IMR-90 (cell line): ENCODE measurements around the gene SLC9A9. TPM values are rescaled to one million over a fixed set of nuclear protein-coding genes. Genes with fewer than 3 reads are reported as not detected.

Experiments used
- ATAC-seq: fragments of 200-7000 bp; cut with Tn5 transposase; 2 replicates; pipeline ENCODE4 v1.9.1; 2020; ENCODE audit warnings: low read depth, mild to moderate bottlenecking, moderate library complexity
- BruUV-seq: library from RNA; stranded (reverse); fragments of 400-500 nt; replicated peaks from 2 replicates; lab custom pipeline; 2021; lab: Mats Ljungman, UMichigan
- CTCF ChIA-PET: fragments of 300-600 bp; formaldehyde crosslinking; extraction: SDS; loops from one replicate; lab custom pipeline; 2021; ENCODE audit warnings: antibody characterized with exemption; lab: Yijun Ruan, JAX
- POLR2A ChIA-PET: fragments of 300-600 bp; sonication (Branson Sonifier 250); formaldehyde crosslinking; loops from one replicate; lab custom pipeline; 2022; ENCODE audit warnings: antibody characterized with exemption; ENCODE audit not compliant: unreplicated experiment; lab: Charles Lee
- DNase-seq: peaks from one replicate; pipeline ENCODE4 v3.0.0; 2013
- H2AFZ ChIP-seq: replicated peaks from 2 replicates; pipeline ENCODE3; 2013; ENCODE audit warnings: low read length, mild to moderate bottlenecking; ENCODE audit not compliant: poor library complexity
- H2AK5ac ChIP-seq: 2 replicates; pipeline ENCODE4 v1.6.1; 2013; ENCODE audit warnings: low read depth, low read length, inconsistent platforms
- H2AK9ac ChIP-seq: replicated peaks from 2 replicates; pipeline ENCODE3; 2013; ENCODE audit warnings: mild to moderate bottlenecking, low read depth, low read length, moderate library complexity; ENCODE audit not compliant: poor library complexity
- H2BK120ac ChIP-seq: 2 replicates; pipeline ENCODE4 v1.6.1; 2013; ENCODE audit warnings: low read depth, low read length, inconsistent platforms
- H2BK15ac ChIP-seq: 3 replicates; pipeline ENCODE4 v1.6.1; 2013; ENCODE audit warnings: low read depth, low read length, inconsistent platforms
- H2BK20ac ChIP-seq: 2 replicates; pipeline ENCODE4 v1.6.1; 2013; ENCODE audit warnings: low read depth, mild to moderate bottlenecking, inconsistent platforms, low read length, moderate library complexity
- H2BK5ac ChIP-seq: 2 replicates; pipeline ENCODE4 v1.6.1; 2013; ENCODE audit warnings: mild to moderate bottlenecking, low read depth, low read length, inconsistent platforms; ENCODE audit not compliant: poor library complexity, severe bottlenecking
- H3K14ac ChIP-seq: replicated peaks from 2 replicates; pipeline ENCODE4 v1.6.1; 2013; ENCODE audit warnings: low read depth, low read length, inconsistent platforms
- H3K18ac ChIP-seq: 2 replicates; pipeline ENCODE4 v1.6.1; 2013; ENCODE audit warnings: low read depth, low read length, control low read depth
- H3K23ac ChIP-seq: 2 replicates; pipeline ENCODE4 v1.6.1; 2013; ENCODE audit warnings: low read depth, low read length, inconsistent platforms
- H3K27ac ChIP-seq: 2 replicates; pipeline ENCODE4 v1.5.1; 2013; ENCODE audit warnings: mild to moderate bottlenecking, control low read depth, low read length; ENCODE audit not compliant: insufficient read depth
- H3K27me3 ChIP-seq: 2 replicates; pipeline ENCODE4 v1.6.1; 2013; ENCODE audit warnings: low read length; ENCODE audit not compliant: control insufficient read depth, insufficient read depth
- H3K36me3 ChIP-seq: 2 replicates; pipeline ENCODE4 v1.6.1; 2013; ENCODE audit warnings: low read length, mixed read lengths; ENCODE audit not compliant: control insufficient read depth, insufficient read depth
- H3K4ac ChIP-seq: 2 replicates; pipeline ENCODE4 v1.6.1; 2013; ENCODE audit warnings: low read depth, low read length, inconsistent platforms
- H3K4me1 ChIP-seq: 2 replicates; pipeline ENCODE4 v1.6.1; 2013; ENCODE audit warnings: low read length, mixed read lengths; ENCODE audit not compliant: control insufficient read depth, insufficient read depth
- H3K4me2 ChIP-seq: 2 replicates; pipeline ENCODE4 v1.6.1; 2013; ENCODE audit warnings: low read depth, mild to moderate bottlenecking, control low read depth, low read length, moderate library complexity
- H3K4me3 ChIP-seq: 2 replicates; pipeline ENCODE4 v1.5.1; 2013; ENCODE audit warnings: low read depth, mild to moderate bottlenecking, control low read depth, low read length, moderate library complexity; ENCODE audit not compliant: insufficient read depth
- H3K56ac ChIP-seq: 2 replicates; pipeline ENCODE4 v1.6.1; 2013; ENCODE audit warnings: low read length, inconsistent platforms; ENCODE audit not compliant: insufficient read depth; ENCODE audit errors: extremely low read depth
- H3K79me1 ChIP-seq, 2 experiments: 2 replicates each; pipeline ENCODE4 v1.6.1; 2013; ENCODE audit warnings: low read length in 2 of 2, inconsistent platforms in 1 of 2, low read depth in 1 of 2
- H3K9ac ChIP-seq: 2 replicates; pipeline ENCODE4 v1.6.1; 2013; ENCODE audit warnings: low read depth, low read length, control low read depth
- H3K9me1 ChIP-seq: 2 replicates; pipeline ENCODE4 v1.6.1; 2013; ENCODE audit warnings: low read length, inconsistent platforms; ENCODE audit not compliant: insufficient read depth
- H3K9me3 ChIP-seq: 2 replicates; pipeline ENCODE4 v1.6.1; 2013; ENCODE audit warnings: low read length; ENCODE audit not compliant: control insufficient read depth, insufficient read depth
- H4K20me1 ChIP-seq: 2 replicates; pipeline ENCODE4 v1.6.1; 2013; ENCODE audit warnings: low read length, inconsistent platforms; ENCODE audit not compliant: insufficient read depth
- H4K5ac ChIP-seq: 2 replicates; pipeline ENCODE4 v1.6.1; 2013; ENCODE audit warnings: mild to moderate bottlenecking, low read depth, low read length, control low read depth
- H4K8ac ChIP-seq, 2 experiments: 2 replicates each; pipeline ENCODE4 v1.6.1; 2013; ENCODE audit warnings: low read depth in 2 of 2, low read length in 2 of 2, control low read depth in 1 of 2, inconsistent platforms in 1 of 2
- H4K91ac ChIP-seq: 2 replicates; pipeline ENCODE4 v1.6.1; 2013; ENCODE audit warnings: low read depth, low read length, inconsistent platforms; ENCODE audit not compliant: insufficient read depth
- BHLHE40 ChIP-seq: fragments of 150-350 bp; IDR thresholded peaks from 2 replicates; pipeline ENCODE4 v1.6.1; 2016; ENCODE audit warnings: mild to moderate bottlenecking, low read depth, low read length
- CEBPB ChIP-seq: IDR thresholded peaks from 2 replicates; pipeline ENCODE4 v1.6.1; 2012; ENCODE audit warnings: low read depth, low read length, improper control_type of control experiment
- CHD1 ChIP-seq: IDR thresholded peaks from 2 replicates; pipeline ENCODE4 v1.6.1; 2012; ENCODE audit warnings: low read depth, low read length, improper control_type of control experiment
- FOS ChIP-seq: fragments of 150-350 bp; IDR thresholded peaks from 2 replicates; pipeline ENCODE4 v1.6.1; 2016; ENCODE audit warnings: low read depth, low read length
- MAFK ChIP-seq: IDR thresholded peaks from 2 replicates; pipeline ENCODE4 v1.6.1; 2012; ENCODE audit warnings: low read depth, low read length, improper control_type of control experiment
- MAZ ChIP-seq: IDR thresholded peaks from 2 replicates; pipeline ENCODE4 v1.6.1; 2012; ENCODE audit warnings: low read depth, mild to moderate bottlenecking, low read length, improper control_type of control experiment, moderate library complexity, borderline replicate concordance
- MXI1 ChIP-seq: IDR thresholded peaks from 2 replicates; pipeline ENCODE4 v1.6.1; 2012; ENCODE audit warnings: low read depth, mild to moderate bottlenecking, low read length, moderate library complexity, borderline replicate concordance
- NFE2L2 ChIP-seq: fragments of 150-350 bp; IDR thresholded peaks from 2 replicates; pipeline ENCODE4 v1.6.1; 2016; ENCODE audit warnings: low read depth, mild to moderate bottlenecking, low read length
- POLR2A ChIP-seq: IDR thresholded peaks from 2 replicates; pipeline ENCODE4 v1.6.1; 2012; ENCODE audit warnings: mild to moderate bottlenecking, low read depth, low read length
- RAD21 ChIP-seq: IDR thresholded peaks from 2 replicates; pipeline ENCODE4 v1.6.1; 2012; ENCODE audit warnings: low read length, improper control_type of control experiment
- RCOR1 ChIP-seq: IDR thresholded peaks from 2 replicates; pipeline ENCODE4 v1.6.1; 2012; ENCODE audit warnings: mild to moderate bottlenecking, low read length, improper control_type of control experiment; ENCODE audit not compliant: insufficient replicate concordance
- RFX5 ChIP-seq: IDR thresholded peaks from 2 replicates; pipeline ENCODE4 v1.8.0; 2012; ENCODE audit warnings: low read depth, mild to moderate bottlenecking, low read length, moderate library complexity
- SMC3 ChIP-seq: fragments of 150-350 bp; IDR thresholded peaks from 2 replicates; pipeline ENCODE4 v1.6.1; 2016; ENCODE audit warnings: low read depth, mild to moderate bottlenecking, antibody characterized with exemption, low read length, moderate library complexity
- USF2 ChIP-seq: fragments of 150-350 bp; IDR thresholded peaks from 2 replicates; pipeline ENCODE4 v1.6.1; 2017; ENCODE audit warnings: mild to moderate bottlenecking, antibody characterized with exemption, low read length, low read depth
- whole genome bisulfite sequencing, 2 experiments: methylation state at CpG; one replicate each; pipeline versions ENCODE4 v1.1.5 to v1.1.7; 2013; ENCODE audit warnings: missing lambda C conversion rate in 2 of 2; ENCODE audit not compliant: insufficient read length in 1 of 2; ENCODE audit errors: extremely low coverage in 2 of 2; 5-methylcytosine and 5-hydroxymethylcytosine counted together
- dilution Hi-C: fragments of 300-500 bp; cut with HindIII; formaldehyde crosslinking; loops from one replicate; pipeline ENCODE4 v1.14.3; 2018; ENCODE audit warnings: low sequenced_read_pairs; ENCODE audit not compliant: unreplicated experiment
- in situ Hi-C: fragments of 300-500 bp; cut with MboI; formaldehyde crosslinking; loops from 3 replicates; pipeline ENCODE4 v1.14.3; 2019; ENCODE audit warnings: low sequenced_read_pairs, inconsistent platforms, mixed read lengths
- intact Hi-C: fragments of 100-400 bp; cut with micrococcal nuclease; formaldehyde crosslinking; loops from 2 replicates; pipeline ENCODE4 v1.10.0; 2022
- polyA plus RNA-seq, 3 experiments: library from polyadenylated mRNA; depleted of rRNA; stranded (reverse); fragments of >200 nt; gene quantifications; 2 replicates each; pipeline ENCODE4 v1.2.3, GENCODE V29; 2012; ENCODE audit warnings: low replicate concordance in 1 of 3
- total RNA-seq: library from RNA; depleted of rRNA; stranded (reverse); fragments of >200 nt; gene quantifications from 2 replicates; pipeline ENCODE4 v1.2.3, GENCODE V29; 2012
- TF ChIP-seq, protein P1 (sequence below): conservative IDR thresholded peaks from 2 replicates; pipeline ENCODE4 v1.5.1; 2012; ENCODE audit warnings: mild to moderate bottlenecking, low read depth, low read length, improper control_type of control experiment

Gene SLC9A9
- total and polyA plus RNA-seq, 2 of the 4 experiments (the other 2 are of a cell fraction) = 1.4 to 2.3 TPM

GRCh38 chr3:143604402-143605185 is 243.7 kb downstream of the SLC9A9 start:
- Histone ChIP-seq H2AK9ac (no peak overlapping the region), H3K18ac (no peak overlapping the region), H3K27ac (no peak overlapping the region), H2AFZ (no peak overlapping the region), H3K14ac (no peak overlapping the region), H3K4me2 (no peak overlapping the region), H4K91ac (no peak overlapping the region), H3K27me3 (no peaks in the 10 kb centered on the region), H2AK5ac (no peak overlapping the region), H3K9me3 (no peaks in the 10 kb centered on the region), H3K79me1 (no peaks in the 10 kb centered on the region), H3K4me1 (no peaks in the 10 kb centered on the region; the same call in 1 of the 2 replicates), H3K4ac (no peak overlapping the region), H3K23ac (no peak overlapping the region), H2BK120ac (no peak overlapping the region), H4K8ac (no peak overlapping the region), H4K5ac (no peak overlapping the region), H3K56ac (no peak overlapping the region), H2BK5ac (no peak overlapping the region), H2BK20ac (no peak overlapping the region), H3K9me1 (no peaks in the 10 kb centered on the region), H3K9ac (no peak overlapping the region), H3K36me3 (no peaks in the 10 kb centered on the region), H4K20me1 (no peaks in the 10 kb centered on the region), H3K4me3 (no peak overlapping the region), H2BK15ac (no peak overlapping the region; the same call in 2 of the 3 replicates)
- dilution Hi-C loops = no loop called here
- ChIA-PET CTCF (interaction anchor here (1.0 kb wide), 1 partner anchor 15 kb away, joined by 4 read pairs; no protein-coding TSS in a partner anchor), POLR2A (no interaction called here)
- intact Hi-C loops = no loop called here
- no peak for ATAC-seq
- no TSS peak for BruUV-seq
- no CpG with 5 or more reads among the region's 5 CpGs for WGBS, 2 experiments
- in situ Hi-C loops = no loop called here
- no peak for DNase-seq
- no peak for TF ChIP-seq MAFK
- TF ChIP-seq CHD1 = no peak
- no peak for TF ChIP-seq FOS
- TF ChIP-seq NFE2L2 = no peak
- no peak for TF ChIP-seq CEBPB
- no peak for TF ChIP-seq RAD21
- TF ChIP-seq MAZ = no peak
- no peak for TF ChIP-seq MXI1
- TF ChIP-seq POLR2A = no peak
- no peak for TF ChIP-seq RCOR1
- no peak for TF ChIP-seq BHLHE40
- TF ChIP-seq USF2 = no peak
- TF ChIP-seq SMC3 = no peak
- TF ChIP-seq, protein P1, sequence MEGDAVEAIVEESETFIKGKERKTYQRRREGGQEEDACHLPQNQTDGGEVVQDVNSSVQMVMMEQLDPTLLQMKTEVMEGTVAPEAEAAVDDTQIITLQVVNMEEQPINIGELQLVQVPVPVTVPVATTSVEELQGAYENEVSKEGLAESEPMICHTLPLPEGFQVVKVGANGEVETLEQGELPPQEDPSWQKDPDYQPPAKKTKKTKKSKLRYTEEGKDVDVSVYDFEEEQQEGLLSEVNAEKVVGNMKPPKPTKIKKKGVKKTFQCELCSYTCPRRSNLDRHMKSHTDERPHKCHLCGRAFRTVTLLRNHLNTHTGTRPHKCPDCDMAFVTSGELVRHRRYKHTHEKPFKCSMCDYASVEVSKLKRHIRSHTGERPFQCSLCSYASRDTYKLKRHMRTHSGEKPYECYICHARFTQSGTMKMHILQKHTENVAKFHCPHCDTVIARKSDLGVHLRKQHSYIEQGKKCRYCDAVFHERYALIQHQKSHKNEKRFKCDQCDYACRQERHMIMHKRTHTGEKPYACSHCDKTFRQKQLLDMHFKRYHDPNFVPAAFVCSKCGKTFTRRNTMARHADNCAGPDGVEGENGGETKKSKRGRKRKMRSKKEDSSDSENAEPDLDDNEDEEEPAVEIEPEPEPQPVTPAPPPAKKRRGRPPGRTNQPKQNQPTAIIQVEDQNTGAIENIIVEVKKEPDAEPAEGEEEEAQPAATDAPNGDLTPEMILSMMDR = no peak
- no peak for TF ChIP-seq RFX5
